Tibial artery (tissue), 4 donors: ENCODE data around the gene FSD1L.

Experiments
- DNase-seq, 2 donors: peaks; one replicate each; pipeline ENCODE4 v3.0.0-alpha.2; 2019
- H3K27ac ChIP-seq, 2 donors: fragments of 200-600 bp; sonication (generic) in 1 of 2; 1 replicate in 1 of 2; 2 replicates in 1 of 2; pipeline ENCODE4 v1.5.1; 2018 to 2019; ENCODE audit warnings: mild to moderate bottlenecking in 1 of 2
- H3K27me3 ChIP-seq, 2 donors: fragments of 200-600 bp; sonication (generic) in 1 of 2; one replicate each; pipeline versions ENCODE4 v1.5.1 to v1.6.0; 2016 to 2019
- H3K36me3 ChIP-seq, 3 donors: fragments of 200-600 bp; sonication (generic) in 2 of 3; one replicate each; pipeline ENCODE4 v1.5.1; 2016 to 2019; ENCODE audit warnings: mild to moderate bottlenecking in 2 of 3
- H3K4me1 ChIP-seq, 4 donors: fragments of 200-600 bp; sonication (generic) in 2 of 4; 1 replicate in 3 of 4; 2 replicates in 1 of 4; pipeline ENCODE4 v1.5.1; 2016 to 2019
- H3K4me3 ChIP-seq, 2 donors: fragments of 200-600 bp; sonication (generic) in 1 of 2; 1 replicate in 1 of 2; 2 replicates in 1 of 2; pipeline ENCODE4 v1.5.1; 2018 to 2019; ENCODE audit warnings: mild to moderate bottlenecking in 2 of 2
- H3K9me3 ChIP-seq, 3 donors: fragments of 200-600 bp; sonication (generic) in 1 of 3; one replicate each; pipeline ENCODE4 v1.5.1; 2016 to 2019
- intact Hi-C: fragments of 100-400 bp; cut with DNase I; formaldehyde crosslinking; loops from one replicate; pipeline ENCODE4 v1.15.0; 2023; ENCODE audit warnings: low total_unique reads
- TF ChIP-seq, protein P1 (sequence below), 2 experiments: fragments of 200-600 bp in 1 of 2; fragments of 450-650 bp in 1 of 2; IDR thresholded peaks; one replicate each; pipeline ENCODE4 v1.5.1; 2017 to 2019; ENCODE audit warnings: antibody characterized with exemption in 2 of 2, mild to moderate bottlenecking in 1 of 2, moderate library complexity in 1 of 2

The FSD1L gene

DNA sequence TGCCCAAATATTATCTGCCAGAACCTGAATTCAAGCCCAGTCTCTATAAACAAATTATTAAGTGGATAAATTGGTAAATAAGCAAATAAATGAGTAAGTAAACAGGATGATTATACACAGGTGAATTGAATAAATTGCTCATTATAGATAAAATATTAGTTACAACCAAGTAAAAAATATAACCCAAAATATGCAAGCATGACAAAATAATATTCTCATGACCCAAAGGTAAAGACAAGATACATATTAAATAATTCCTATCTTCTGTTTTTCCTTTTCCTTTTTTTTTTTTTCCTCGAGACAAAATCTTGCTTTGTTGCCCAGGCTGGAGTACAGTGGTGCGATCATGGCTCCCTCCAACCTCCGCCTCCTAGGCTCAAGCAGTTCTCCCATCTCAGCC is 21.2 kb upstream of the FSD1L start:
- intact Hi-C loops, result no loop called here
- TF ChIP-seq, protein P1, sequence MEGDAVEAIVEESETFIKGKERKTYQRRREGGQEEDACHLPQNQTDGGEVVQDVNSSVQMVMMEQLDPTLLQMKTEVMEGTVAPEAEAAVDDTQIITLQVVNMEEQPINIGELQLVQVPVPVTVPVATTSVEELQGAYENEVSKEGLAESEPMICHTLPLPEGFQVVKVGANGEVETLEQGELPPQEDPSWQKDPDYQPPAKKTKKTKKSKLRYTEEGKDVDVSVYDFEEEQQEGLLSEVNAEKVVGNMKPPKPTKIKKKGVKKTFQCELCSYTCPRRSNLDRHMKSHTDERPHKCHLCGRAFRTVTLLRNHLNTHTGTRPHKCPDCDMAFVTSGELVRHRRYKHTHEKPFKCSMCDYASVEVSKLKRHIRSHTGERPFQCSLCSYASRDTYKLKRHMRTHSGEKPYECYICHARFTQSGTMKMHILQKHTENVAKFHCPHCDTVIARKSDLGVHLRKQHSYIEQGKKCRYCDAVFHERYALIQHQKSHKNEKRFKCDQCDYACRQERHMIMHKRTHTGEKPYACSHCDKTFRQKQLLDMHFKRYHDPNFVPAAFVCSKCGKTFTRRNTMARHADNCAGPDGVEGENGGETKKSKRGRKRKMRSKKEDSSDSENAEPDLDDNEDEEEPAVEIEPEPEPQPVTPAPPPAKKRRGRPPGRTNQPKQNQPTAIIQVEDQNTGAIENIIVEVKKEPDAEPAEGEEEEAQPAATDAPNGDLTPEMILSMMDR (IDR thresholded peaks at IDR 0.05), result no peak
- H3K4me3 ChIP-seq, result no peak overlapping the region
- no peak overlapping the region for H3K27ac ChIP-seq
- DNase-seq, result no peak
- no peaks in the 10 kb centered on the region for H3K27me3 ChIP-seq
- H3K9me3 ChIP-seq, result no peaks in the 10 kb centered on the region
- H3K4me1 ChIP-seq, result no peaks in the 10 kb centered on the region
- no peaks in the 10 kb centered on the region for H3K36me3 ChIP-seq

DNA sequence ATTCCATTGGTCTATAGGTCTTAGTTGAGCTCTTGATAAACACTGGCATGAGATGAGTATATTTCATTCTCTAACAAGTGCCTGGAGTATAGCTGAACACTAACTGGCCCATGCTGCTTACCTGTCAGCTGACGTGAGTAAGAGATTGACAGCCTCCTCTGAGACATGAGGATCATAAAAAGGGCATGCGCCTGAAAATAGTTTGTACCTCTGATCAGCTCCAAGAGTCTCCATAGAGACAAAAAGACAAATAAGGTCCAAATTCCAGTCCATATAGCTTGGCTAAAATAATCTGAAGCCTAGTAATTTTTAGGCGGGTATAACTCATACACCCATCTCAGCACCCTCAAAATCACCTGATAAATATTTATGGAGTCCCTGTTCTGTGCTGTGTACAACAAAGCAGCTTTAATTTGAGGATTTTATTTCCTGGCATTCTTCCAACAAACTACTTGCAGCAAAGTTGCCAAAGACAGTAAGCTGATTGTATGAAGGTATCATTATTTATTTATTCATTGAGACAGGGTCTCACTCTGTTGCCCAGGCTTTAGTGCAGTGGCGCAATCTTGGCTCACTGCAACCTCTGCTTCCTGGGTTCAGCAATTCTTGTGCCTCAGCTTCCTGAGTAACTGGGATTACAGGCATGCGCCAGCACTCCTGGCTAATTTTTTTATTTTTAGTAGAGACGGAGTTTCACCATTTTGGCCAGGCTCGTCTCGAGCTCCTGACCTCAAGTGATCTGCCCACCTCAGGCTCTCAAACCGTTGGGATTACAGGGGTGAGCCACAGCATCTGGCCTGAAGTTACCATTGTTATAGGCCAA is 16.2 kb upstream of the FSD1L start:
- no peak for DNase-seq
- H3K4me1 ChIP-seq, result no peaks in the 10 kb centered on the region
- TF ChIP-seq, protein P1 (IDR thresholded peaks at IDR 0.05), result no peak
- H3K27me3 ChIP-seq, result no peaks in the 10 kb centered on the region
- no peaks in the 10 kb centered on the region for H3K36me3 ChIP-seq
- H3K9me3 ChIP-seq, result no peaks in the 10 kb centered on the region
- no peak overlapping the region for H3K4me3 ChIP-seq
- intact Hi-C loops, result no loop called here
- H3K27ac ChIP-seq, result no peak overlapping the region

DNA sequence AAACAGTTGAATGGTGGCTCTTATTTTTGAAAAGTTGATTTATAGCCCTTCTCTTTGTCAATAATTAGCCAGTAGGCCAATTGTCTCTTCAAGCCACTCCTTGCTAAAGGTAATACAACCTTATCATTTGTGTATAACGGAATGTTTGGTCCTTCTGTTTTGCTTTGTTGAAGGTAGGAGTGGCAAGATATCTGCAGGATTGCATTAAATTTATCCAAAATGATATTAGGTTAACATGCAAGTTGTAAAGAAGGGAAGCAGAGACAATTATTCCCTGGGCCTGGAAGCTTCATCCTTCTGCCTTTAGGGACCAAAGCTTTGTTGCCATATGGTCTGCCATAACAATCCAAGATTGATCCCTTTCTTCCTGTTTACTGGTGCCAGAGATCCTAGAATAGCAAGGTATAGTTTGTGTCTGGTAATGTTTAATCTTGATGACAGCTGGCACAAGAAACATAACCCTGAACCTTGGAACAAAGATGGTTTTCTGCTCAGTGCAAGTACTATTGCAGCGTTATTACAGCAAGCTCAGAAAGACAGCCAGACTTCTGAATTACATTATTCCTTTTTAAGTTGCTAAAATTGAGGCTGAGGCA is 15.5 kb upstream of the FSD1L start:
- H3K9me3 ChIP-seq, result no peaks in the 10 kb centered on the region
- no peaks in the 10 kb centered on the region for H3K27me3 ChIP-seq
- H3K36me3 ChIP-seq, result no peaks in the 10 kb centered on the region
- H3K27ac ChIP-seq, result no peak overlapping the region
- H3K4me3 ChIP-seq, result no peak overlapping the region
- intact Hi-C loops, result no loop called here
- TF ChIP-seq, protein P1 (IDR thresholded peaks at IDR 0.05), result no peak
- DNase-seq, result no peak
- H3K4me1 ChIP-seq, result no peaks in the 10 kb centered on the region

DNA sequence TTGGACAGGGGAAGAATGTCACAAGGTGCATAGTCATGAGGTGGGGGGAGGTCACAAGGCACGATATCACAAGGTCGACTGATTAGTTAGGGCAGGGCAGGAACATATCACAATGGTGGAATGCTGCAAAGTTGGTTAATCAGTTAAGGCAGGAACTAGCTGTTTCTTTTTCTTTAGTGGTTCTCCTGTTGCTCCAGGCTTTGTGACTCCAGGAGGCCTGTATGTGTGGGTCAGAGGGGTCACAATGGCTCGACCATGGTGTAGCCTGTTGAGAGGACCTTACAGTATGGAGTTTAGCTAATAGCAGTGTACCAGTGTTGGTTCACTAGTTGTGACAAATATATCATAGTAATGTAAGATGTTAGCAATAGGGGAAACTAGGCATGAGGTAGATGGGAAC is 12.4 kb upstream of the FSD1L start:
- Histone ChIP-seq H3K36me3 (no peaks in the 10 kb centered on the region), H3K4me3 (no peak overlapping the region), H3K27ac (no peak overlapping the region), H3K9me3 (no peaks in the 10 kb centered on the region), H3K4me1 (no peaks in the 10 kb centered on the region), H3K27me3 (no peaks in the 10 kb centered on the region)
- no peak for DNase-seq
- TF ChIP-seq, protein P1 (IDR thresholded peaks at IDR 0.05), result no peak
- intact Hi-C loops, result no loop called here

DNA sequence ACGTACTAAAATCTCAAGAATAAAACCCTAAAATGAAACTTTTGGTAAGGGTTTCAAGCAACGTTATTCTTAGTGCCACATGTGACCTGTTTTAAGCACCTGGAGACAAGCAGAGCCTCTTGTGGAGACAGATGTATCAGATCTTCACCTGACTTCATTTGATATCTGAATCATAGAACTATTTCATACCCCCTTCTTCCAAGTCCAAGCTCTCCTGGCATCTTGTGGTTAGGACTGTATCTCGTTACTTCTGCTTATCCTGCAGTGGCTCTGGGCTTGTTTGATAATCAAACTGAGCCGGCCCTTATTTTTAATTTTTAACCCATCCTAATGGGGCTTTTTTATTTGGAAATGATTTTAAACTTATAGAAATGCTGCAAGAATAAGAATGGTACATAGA is 11.1 kb upstream of the FSD1L start:
- no peaks in the 10 kb centered on the region for H3K9me3 ChIP-seq
- DNase-seq, result no peak
- H3K27me3 ChIP-seq, result no peaks in the 10 kb centered on the region
- intact Hi-C loops, result no loop called here
- H3K36me3 ChIP-seq, result no peaks in the 10 kb centered on the region
- no peak overlapping the region for H3K4me3 ChIP-seq
- TF ChIP-seq, protein P1 (IDR thresholded peaks at IDR 0.05), result no peak
- no peaks in the 10 kb centered on the region for H3K4me1 ChIP-seq
- no peak overlapping the region for H3K27ac ChIP-seq
